PFSK-1 (cell line): ENCODE data around the gene TVP23C.

Experiments
- POLR2AphosphoS5 ChIP-seq: IDR thresholded peaks from 2 replicates; pipeline ENCODE4 v1.6.1; 2012; ENCODE audit warnings: low read depth, mild to moderate bottlenecking, control low read depth, low read length, moderate library complexity
- SIN3A ChIP-seq: IDR thresholded peaks from 2 replicates; pipeline ENCODE4 v1.6.1; 2012; ENCODE audit warnings: mild to moderate bottlenecking, low read length, moderate library complexity, borderline replicate concordance; ENCODE audit not compliant: insufficient read depth
- TF ChIP-seq, protein P1 (sequence below), 2 experiments: IDR thresholded peaks; 2 replicates each; pipeline versions ENCODE4 v1.6.1 to v1.8.0; 2011 to 2012; ENCODE audit warnings: low read depth in 2 of 2, low read length in 2 of 2, control low read depth in 1 of 2, inconsistent platforms in 1 of 2, mild to moderate bottlenecking in 1 of 2, moderate library complexity in 1 of 2; ENCODE audit not compliant: insufficient read depth in 1 of 2

DNA sequence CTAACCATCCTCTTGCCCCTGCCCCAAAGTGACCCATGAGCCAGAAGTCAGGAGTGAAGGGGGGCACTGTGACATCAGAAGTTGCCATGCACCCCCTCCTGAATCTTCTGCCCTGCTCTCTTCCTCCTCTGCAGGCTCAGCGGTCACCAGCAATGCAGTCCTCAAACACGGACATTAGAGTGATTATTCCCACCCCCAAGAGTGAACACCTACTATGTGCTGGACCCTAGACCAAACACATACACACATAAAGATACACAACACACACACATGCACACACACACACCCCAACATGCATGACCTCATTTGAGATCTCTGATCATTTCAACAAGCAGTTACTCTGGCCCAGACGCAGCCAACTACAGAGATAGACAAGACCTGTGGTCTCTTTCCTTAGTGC, 95.7 kb downstream of the TVP23C start, which contains the start of gene CDRT4:
- no peak for TF ChIP-seq SIN3A
- TF ChIP-seq POLR2AphosphoS5: no peak
- TF ChIP-seq, protein P1, sequence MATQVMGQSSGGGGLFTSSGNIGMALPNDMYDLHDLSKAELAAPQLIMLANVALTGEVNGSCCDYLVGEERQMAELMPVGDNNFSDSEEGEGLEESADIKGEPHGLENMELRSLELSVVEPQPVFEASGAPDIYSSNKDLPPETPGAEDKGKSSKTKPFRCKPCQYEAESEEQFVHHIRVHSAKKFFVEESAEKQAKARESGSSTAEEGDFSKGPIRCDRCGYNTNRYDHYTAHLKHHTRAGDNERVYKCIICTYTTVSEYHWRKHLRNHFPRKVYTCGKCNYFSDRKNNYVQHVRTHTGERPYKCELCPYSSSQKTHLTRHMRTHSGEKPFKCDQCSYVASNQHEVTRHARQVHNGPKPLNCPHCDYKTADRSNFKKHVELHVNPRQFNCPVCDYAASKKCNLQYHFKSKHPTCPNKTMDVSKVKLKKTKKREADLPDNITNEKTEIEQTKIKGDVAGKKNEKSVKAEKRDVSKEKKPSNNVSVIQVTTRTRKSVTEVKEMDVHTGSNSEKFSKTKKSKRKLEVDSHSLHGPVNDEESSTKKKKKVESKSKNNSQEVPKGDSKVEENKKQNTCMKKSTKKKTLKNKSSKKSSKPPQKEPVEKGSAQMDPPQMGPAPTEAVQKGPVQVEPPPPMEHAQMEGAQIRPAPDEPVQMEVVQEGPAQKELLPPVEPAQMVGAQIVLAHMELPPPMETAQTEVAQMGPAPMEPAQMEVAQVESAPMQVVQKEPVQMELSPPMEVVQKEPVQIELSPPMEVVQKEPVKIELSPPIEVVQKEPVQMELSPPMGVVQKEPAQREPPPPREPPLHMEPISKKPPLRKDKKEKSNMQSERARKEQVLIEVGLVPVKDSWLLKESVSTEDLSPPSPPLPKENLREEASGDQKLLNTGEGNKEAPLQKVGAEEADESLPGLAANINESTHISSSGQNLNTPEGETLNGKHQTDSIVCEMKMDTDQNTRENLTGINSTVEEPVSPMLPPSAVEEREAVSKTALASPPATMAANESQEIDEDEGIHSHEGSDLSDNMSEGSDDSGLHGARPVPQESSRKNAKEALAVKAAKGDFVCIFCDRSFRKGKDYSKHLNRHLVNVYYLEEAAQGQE (IDR thresholded peaks at IDR 0.05; ENCODE audit: insufficient read depth in 1 of 2, low read depth in 2 of 2, low read length in 2 of 2): no peak
